Measurements from ENCODE around the gene OTOF. TPM values are rescaled to one million over a fixed set of nuclear protein-coding genes. Genes with fewer than 3 reads are reported as not detected.

Gene OTOF
- total and polyA plus RNA-seq, 2 experiments from 2014 or later = 0.10 to 0.33 TPM

DNA sequence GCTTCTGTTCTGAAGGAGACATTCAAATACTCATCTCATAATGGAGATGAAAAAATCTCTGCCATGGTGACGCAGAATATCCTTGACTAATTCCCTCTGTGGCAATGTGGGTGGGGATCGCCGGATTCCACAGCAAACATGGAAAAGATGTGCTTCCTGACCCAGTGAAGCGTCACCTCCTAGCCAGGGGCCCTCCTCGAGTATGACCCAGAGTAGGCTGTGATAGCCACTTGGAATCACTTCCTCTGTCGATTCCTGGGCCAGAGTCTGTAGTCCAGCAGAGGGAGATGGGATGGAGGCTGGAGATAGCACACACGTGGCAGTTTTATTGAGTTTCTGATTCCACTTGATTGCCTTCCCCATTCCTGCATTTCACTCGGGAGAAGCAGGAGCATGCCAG is 39.4 kb downstream of the OTOF start:
- Histone ChIP-seq H3K4me1 (ENCODE audit: insufficient read depth) (no peaks in the 10 kb centered on the region), H4K20me1 (ENCODE audit: insufficient read depth, poor library complexity, severe bottlenecking) (no peaks in the 10 kb centered on the region), H3K4me3 (no peak overlapping the region), H3K27ac (no peak overlapping the region), H3K4me2 (no peak overlapping the region), H3K9me3 (ENCODE audit: low read depth) (no peaks in the 10 kb centered on the region), H3K27me3 (no peaks in the 10 kb centered on the region), H3K79me2 (no peaks in the 10 kb centered on the region), H3K9me2 (replicated peaks; ENCODE audit: insufficient read depth) (no peaks in the 10 kb centered on the region), H2AFZ (no peak overlapping the region), H3K36me3 (replicated peaks; ENCODE audit: insufficient read depth, low read depth) (no peaks in the 10 kb centered on the region)
- WGBS (ENCODE audit: low lambda C conversion rate, missing lambda C conversion rate) = 71% methylated on average over 8 of the region's 8 CpGs
- DNase-seq (ENCODE audit: low spot score) = no peak
- no peak for TF ChIP-seq EZH2phosphoT487 (IDR thresholded peaks at IDR 0.05; ENCODE audit: low read depth, severe bottlenecking, unreplicated experiment)
- TF ChIP-seq, protein P1, sequence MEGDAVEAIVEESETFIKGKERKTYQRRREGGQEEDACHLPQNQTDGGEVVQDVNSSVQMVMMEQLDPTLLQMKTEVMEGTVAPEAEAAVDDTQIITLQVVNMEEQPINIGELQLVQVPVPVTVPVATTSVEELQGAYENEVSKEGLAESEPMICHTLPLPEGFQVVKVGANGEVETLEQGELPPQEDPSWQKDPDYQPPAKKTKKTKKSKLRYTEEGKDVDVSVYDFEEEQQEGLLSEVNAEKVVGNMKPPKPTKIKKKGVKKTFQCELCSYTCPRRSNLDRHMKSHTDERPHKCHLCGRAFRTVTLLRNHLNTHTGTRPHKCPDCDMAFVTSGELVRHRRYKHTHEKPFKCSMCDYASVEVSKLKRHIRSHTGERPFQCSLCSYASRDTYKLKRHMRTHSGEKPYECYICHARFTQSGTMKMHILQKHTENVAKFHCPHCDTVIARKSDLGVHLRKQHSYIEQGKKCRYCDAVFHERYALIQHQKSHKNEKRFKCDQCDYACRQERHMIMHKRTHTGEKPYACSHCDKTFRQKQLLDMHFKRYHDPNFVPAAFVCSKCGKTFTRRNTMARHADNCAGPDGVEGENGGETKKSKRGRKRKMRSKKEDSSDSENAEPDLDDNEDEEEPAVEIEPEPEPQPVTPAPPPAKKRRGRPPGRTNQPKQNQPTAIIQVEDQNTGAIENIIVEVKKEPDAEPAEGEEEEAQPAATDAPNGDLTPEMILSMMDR (IDR thresholded peaks at IDR 0.05; ENCODE audit: poor library complexity) = no peak
- no peak for TF ChIP-seq EZH2 (IDR thresholded peaks at IDR 0.05; ENCODE audit: borderline replicate concordance)

DNA sequence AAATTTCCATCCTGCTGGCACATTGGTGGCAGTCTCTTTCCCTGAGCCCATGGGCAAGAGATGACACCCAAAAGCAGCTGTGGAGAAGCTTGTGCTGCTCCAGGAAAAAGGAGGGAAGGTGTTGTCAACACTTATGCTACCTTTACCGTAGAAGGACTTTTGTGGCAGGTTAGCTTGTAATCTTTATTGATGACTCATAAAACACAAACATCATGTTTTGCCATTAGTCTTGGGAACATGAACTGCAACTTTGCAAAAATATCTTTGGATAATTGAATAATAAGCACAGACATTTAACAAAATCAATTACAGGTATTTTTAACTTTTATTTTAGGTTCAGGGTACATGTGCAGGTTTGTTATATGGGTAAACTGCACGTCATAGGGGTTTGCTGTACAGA is 42.8 kb downstream of the OTOF start:
- H3K36me3 ChIP-seq (replicated peaks; ENCODE audit: insufficient read depth, low read depth) = no peaks in the 10 kb centered on the region
- 84% methylated on average over 2 of the region's 2 CpGs for WGBS (ENCODE audit: low lambda C conversion rate, missing lambda C conversion rate)
- no peaks in the 10 kb centered on the region for H4K20me1 ChIP-seq (ENCODE audit: insufficient read depth, poor library complexity, severe bottlenecking)
- H2AFZ ChIP-seq = no peak overlapping the region
- H3K4me1 ChIP-seq (ENCODE audit: insufficient read depth) = no peaks in the 10 kb centered on the region
- no peaks in the 10 kb centered on the region for H3K27me3 ChIP-seq
- H3K4me2 ChIP-seq = no peak overlapping the region
- H3K9me3 ChIP-seq (ENCODE audit: low read depth) = no peaks in the 10 kb centered on the region
- no peak for DNase-seq (ENCODE audit: low spot score)
- TF ChIP-seq EZH2 (IDR thresholded peaks at IDR 0.05; ENCODE audit: borderline replicate concordance) = no peak
- TF ChIP-seq, protein P1 (IDR thresholded peaks at IDR 0.05; ENCODE audit: poor library complexity) = no peak
- no peak for TF ChIP-seq EZH2phosphoT487 (IDR thresholded peaks at IDR 0.05; ENCODE audit: low read depth, severe bottlenecking, unreplicated experiment)
- H3K27ac ChIP-seq = no peak overlapping the region
- H3K79me2 ChIP-seq = no peaks in the 10 kb centered on the region
- H3K9me2 ChIP-seq (replicated peaks; ENCODE audit: insufficient read depth) = no peaks in the 10 kb centered on the region
- no peak overlapping the region for H3K4me3 ChIP-seq

DNA sequence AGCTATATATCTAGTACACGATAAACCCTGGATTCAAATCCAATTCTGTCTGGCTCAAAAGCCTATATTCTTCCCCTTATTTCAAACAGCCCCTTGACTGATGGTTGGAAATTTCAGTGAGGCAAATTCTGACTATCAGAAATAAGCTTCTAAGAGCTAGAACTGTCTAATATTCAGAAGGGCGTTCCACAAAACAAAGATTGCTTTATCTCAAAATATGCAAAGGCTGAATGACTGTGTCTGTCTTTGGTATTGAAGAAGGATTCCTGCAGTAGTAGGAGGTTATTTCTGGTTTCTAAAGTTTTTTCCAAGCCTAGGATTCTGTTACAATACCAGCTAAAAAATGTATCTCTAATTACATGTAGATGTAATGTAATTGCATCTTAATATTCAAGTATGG is 45.1 kb downstream of the OTOF start:
- Histone ChIP-seq H3K79me2 (no peaks in the 10 kb centered on the region), H3K27me3 (no peaks in the 10 kb centered on the region), H3K9me3 (ENCODE audit: low read depth) (no peaks in the 10 kb centered on the region), H2AFZ (no peak overlapping the region), H3K27ac (no peak overlapping the region), H4K20me1 (ENCODE audit: insufficient read depth, poor library complexity, severe bottlenecking) (no peaks in the 10 kb centered on the region), H3K36me3 (replicated peaks; ENCODE audit: insufficient read depth, low read depth) (no peaks in the 10 kb centered on the region), H3K4me3 (no peak overlapping the region), H3K9me2 (replicated peaks; ENCODE audit: insufficient read depth) (no peaks in the 10 kb centered on the region), H3K4me2 (no peak overlapping the region), H3K4me1 (ENCODE audit: insufficient read depth) (no peaks in the 10 kb centered on the region)
- TF ChIP-seq EZH2phosphoT487 (IDR thresholded peaks at IDR 0.05; ENCODE audit: low read depth, severe bottlenecking, unreplicated experiment) = no peak
- TF ChIP-seq EZH2 (IDR thresholded peaks at IDR 0.05; ENCODE audit: borderline replicate concordance) = no peak
- TF ChIP-seq, protein P1 (IDR thresholded peaks at IDR 0.05; ENCODE audit: poor library complexity) = no peak
- WGBS (ENCODE audit: low lambda C conversion rate, missing lambda C conversion rate) = 49% methylated on average over 2 of the region's 2 CpGs
- no peak for DNase-seq (ENCODE audit: low spot score)

DNA sequence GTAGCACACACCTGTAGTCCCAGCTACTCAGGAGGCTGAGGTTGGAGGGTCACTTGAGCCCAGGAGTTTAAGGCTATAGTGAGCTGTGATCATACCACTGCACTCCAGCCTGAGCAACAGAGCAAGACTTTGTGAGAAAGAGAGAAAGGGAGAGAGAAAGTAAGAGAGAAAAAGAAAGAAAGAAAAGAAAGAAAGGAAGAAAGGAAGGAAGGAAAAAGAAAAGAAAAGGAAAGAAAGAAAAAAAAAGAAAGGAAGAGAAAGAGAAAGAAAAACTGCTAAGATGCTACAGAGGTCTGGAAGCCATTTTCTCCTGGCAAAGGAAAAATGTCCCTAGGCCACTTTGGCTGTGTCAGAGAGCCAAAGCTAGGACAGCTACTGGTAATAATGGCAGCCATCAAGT is 45.6 kb downstream of the OTOF start:
- TF ChIP-seq, protein P1 (IDR thresholded peaks at IDR 0.05; ENCODE audit: poor library complexity) = no peak
- TF ChIP-seq EZH2 (IDR thresholded peaks at IDR 0.05; ENCODE audit: borderline replicate concordance) (no peak), EZH2phosphoT487 (IDR thresholded peaks at IDR 0.05; ENCODE audit: low read depth, severe bottlenecking, unreplicated experiment) (no peak)
- no peak overlapping the region for H3K4me3 ChIP-seq
- H4K20me1 ChIP-seq (ENCODE audit: insufficient read depth, poor library complexity, severe bottlenecking) = no peaks in the 10 kb centered on the region
- no peak overlapping the region for H2AFZ ChIP-seq
- no peaks in the 10 kb centered on the region for H3K27me3 ChIP-seq
- H3K9me3 ChIP-seq (ENCODE audit: low read depth) = no peaks in the 10 kb centered on the region
- no peak for DNase-seq (ENCODE audit: low spot score)
- H3K36me3 ChIP-seq (replicated peaks; ENCODE audit: insufficient read depth, low read depth) = no peaks in the 10 kb centered on the region
- no peak overlapping the region for H3K27ac ChIP-seq
- H3K79me2 ChIP-seq = no peaks in the 10 kb centered on the region
- H3K4me2 ChIP-seq = no peak overlapping the region
- H3K4me1 ChIP-seq (ENCODE audit: insufficient read depth) = no peaks in the 10 kb centered on the region
- no peaks in the 10 kb centered on the region for H3K9me2 ChIP-seq (replicated peaks; ENCODE audit: insufficient read depth)
